Measurements from ENCODE around the gene SEMA3F. TPM values are rescaled to one million over a fixed set of nuclear protein-coding genes. Genes with fewer than 3 reads are reported as not detected.

The SEMA3F gene
- total RNA-seq, 1 donor from 2014 or later, result 65.6 TPM

DNA sequence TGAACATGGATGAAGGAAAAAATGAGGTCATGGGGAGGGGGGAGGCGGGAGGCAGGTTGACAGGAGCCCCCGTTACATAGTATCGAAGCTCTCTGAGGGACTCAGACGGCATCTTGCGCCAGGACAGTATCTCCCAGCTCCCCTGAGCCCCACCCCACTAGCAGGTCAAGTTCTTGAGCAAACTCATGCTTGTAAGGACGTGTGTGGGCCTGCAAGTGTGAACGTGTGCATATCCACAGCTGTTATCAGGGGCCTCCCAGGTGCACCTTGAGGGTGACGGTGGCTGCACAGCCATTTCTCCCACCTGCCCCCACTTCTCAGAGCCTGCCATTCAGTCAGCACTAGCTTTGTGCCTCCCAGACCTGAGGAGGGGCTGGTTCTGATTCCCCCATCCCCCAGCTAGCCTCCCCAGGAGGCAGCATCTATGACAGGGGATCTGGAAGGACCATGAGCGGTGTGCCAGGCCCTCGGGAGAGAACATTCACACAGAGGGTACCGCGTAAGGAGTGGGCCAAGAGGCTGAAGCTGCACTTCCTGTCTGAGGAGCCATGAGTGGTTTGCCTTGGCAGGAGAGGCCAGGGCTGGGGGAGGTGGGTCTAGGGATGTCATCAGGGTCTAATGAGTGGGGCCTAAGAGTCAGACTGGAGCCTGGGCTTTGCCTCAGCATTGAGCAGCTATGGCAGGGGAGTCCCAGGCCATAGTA lies 2.9 kb downstream of the SEMA3F start:
- intact Hi-C loops (cut with DNase I), result no loop called here
- ATAC-seq (no peak), DNase-seq (no peak)
- H3K27ac ChIP-seq, result peak overlapping the region; percentile 45
- H3K36me3 ChIP-seq, result no peaks in the 10 kb centered on the region
- H3K9me3 ChIP-seq, result no peaks in the 10 kb centered on the region
- H3K4me3 ChIP-seq, result peak overlapping the region; percentile 60
- H3K27me3 ChIP-seq, result no peaks in the 10 kb centered on the region
- H3K4me1 ChIP-seq, result peaks cover 57% of the 10 kb centered on the region
- no peak for TF ChIP-seq CTCF (IDR thresholded peaks at IDR 0.05)

DNA sequence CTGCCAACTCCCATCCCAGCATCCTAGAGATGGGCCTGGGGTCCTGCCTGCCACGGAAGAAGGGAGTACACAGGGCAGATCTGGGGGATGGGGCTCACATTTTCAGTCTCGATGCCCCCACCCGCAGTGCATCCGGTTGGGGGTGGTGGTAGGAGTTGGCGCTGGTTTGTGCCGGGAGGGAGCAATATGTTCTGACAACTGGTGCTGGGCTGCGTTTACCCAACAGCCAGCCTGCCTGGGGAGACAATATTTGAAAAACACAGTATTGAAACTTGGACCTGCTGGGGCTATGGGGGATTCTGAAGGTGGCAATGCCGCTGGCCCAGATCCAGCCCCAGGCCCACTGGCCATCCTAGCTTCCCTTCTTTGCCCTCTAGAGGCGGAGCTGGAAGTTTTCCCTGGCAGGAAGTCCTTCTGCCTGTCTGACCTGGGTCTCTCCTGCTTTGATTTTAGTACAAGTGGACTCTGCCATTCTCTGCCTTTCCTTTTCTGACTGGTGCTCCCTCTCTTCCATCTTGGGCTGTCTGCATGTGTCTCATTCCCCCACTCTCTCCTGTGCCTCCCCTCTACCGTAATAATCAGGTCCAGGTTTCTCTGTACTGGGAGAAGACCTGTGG lies 3.5 kb downstream of the SEMA3F start:
- no peak for TF ChIP-seq CTCF (IDR thresholded peaks at IDR 0.05)
- Histone ChIP-seq H3K36me3 (no peaks in the 10 kb centered on the region), H3K27me3 (no peaks in the 10 kb centered on the region), H3K9me3 (no peaks in the 10 kb centered on the region), H3K27ac (peak overlapping the region; percentile 45), H3K4me1 (peaks cover 64% of the 10 kb centered on the region), H3K4me3 (no peak overlapping the region)
- DNase-seq, result no peak
- intact Hi-C loops (cut with DNase I), result no loop called here
- ATAC-seq, result no peak

DNA sequence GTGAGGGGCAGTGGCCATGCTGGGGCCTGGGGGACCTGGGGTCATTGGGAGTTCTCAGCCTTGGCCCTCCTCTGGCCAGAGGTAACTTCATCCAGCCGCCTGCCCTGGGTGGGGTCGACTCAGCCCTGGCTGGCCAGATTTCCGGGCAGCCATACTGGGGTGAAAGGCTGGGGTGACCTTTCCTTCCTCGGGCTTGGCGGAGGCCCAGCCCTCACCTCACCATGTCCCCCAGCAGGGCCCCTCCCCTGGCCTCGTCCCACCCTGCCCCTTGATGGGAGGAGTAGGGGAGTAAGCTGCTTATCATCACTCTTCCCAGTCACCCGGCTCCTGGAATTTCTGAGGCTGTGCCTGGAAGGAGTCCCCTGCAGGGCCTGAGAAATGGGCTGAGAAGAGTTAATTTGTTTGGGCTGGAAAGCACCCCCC lies 5.4 kb downstream of the SEMA3F start:
- H3K36me3 ChIP-seq, result no peaks in the 10 kb centered on the region
- H3K9me3 ChIP-seq, result no peaks in the 10 kb centered on the region
- H3K27ac ChIP-seq, result peak overlapping the region; percentile 75
- ATAC-seq (peak; percentile 33), DNase-seq (no peak)
- TF ChIP-seq CTCF (IDR thresholded peaks at IDR 0.05), result no peak
- intact Hi-C loops (cut with DNase I), result no loop called here
- peaks cover 75% of the 10 kb centered on the region for H3K4me1 ChIP-seq
- no peak overlapping the region for H3K4me3 ChIP-seq
- H3K27me3 ChIP-seq, result no peaks in the 10 kb centered on the region

DNA sequence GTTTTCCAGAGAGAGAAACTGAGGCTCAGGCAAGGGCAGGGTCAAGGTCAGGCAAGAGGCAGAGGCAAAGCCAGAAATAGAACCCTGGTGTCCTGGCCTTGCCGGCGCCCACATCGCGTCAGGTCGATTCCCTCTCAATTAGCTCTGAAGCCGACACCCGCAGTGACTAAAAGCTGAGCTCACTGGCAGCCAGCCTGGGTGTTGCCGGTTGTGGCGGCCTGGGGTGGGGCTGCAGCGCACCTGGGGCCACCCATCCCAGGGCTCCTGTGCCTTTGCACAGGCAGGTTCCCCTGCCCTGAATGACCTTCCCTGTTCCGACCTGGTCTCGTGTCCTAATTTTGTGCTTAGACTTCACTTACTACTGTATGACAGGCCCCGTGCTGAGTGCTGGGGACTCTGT lies 6.2 kb downstream of the SEMA3F start:
- TF ChIP-seq CTCF (IDR thresholded peaks at IDR 0.05), result no peak
- intact Hi-C loops (cut with DNase I), result no loop called here
- DNase-seq (no peak), ATAC-seq (no peak)
- Histone ChIP-seq H3K27me3 (no peaks in the 10 kb centered on the region), H3K36me3 (no peaks in the 10 kb centered on the region), H3K4me3 (no peak overlapping the region), H3K4me1 (peaks cover 74% of the 10 kb centered on the region), H3K27ac (peak overlapping the region; percentile 75), H3K9me3 (no peaks in the 10 kb centered on the region)

- H3K36me3 ChIP-seq, result no peaks in the 10 kb centered on the region
- H3K4me1 ChIP-seq, result peaks cover 76% of the 10 kb centered on the region
- intact Hi-C loops (cut with DNase I), result no loop called here
- TF ChIP-seq CTCF (IDR thresholded peaks at IDR 0.05), result no peak
- peak; percentile 1 for ATAC-seq
- H3K9me3 ChIP-seq, result no peaks in the 10 kb centered on the region
- no peak for DNase-seq
- H3K4me3 ChIP-seq, result no peak overlapping the region
- H3K27ac ChIP-seq, result peak overlapping the region; percentile 75
- no peaks in the 10 kb centered on the region for H3K27me3 ChIP-seq
Observed at GRCh38 chr3:50162034-50162883, 7.1 kb downstream of the SEMA3F start.
